HG02870 (cell line): Measurements from ENCODE around the gene FBXO5.
A peak's percentile ranks its signal among the peaks of the same experiment; 100 is the strongest.

ENCODE experiments used
- ATAC-seq: cut with Tn5 transposase; IDR thresholded peaks from one replicate; pipeline ENCODE4 v1.9.1; 2021; ENCODE audit warnings: mild to moderate bottlenecking, moderate library complexity; ENCODE audit not compliant: unreplicated experiment

The FBXO5 gene

DNA sequence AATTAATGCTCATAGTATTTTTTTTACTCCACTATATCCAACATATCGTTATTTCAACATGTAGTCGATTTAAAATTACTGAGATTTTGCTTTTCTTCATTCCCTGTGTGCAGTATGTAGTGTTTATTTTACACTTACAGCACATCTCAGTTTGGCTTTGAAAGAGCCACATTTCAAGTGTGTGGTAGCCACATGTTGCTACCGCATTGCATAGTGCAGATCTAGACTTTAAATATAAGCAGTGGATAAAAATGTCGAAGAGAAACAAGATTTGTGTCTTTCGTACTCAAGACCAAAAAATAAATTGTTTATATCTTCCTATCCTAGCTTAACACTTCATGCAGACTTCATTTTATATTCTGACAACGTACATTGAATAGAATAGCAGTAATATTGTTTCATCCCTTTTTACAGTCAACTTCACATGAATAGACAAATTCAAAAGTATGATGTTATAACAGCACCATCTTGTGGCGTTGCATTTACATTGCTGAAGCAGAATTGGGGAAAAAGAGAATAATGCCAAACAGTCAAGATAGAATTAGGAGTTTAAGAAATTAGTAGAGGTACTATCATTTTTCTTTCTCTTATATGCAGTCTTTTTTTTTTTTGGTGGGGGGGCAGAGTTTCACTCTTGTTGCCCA, 29.9 kb downstream of the FBXO5 start:
- no peak for ATAC-seq

DNA sequence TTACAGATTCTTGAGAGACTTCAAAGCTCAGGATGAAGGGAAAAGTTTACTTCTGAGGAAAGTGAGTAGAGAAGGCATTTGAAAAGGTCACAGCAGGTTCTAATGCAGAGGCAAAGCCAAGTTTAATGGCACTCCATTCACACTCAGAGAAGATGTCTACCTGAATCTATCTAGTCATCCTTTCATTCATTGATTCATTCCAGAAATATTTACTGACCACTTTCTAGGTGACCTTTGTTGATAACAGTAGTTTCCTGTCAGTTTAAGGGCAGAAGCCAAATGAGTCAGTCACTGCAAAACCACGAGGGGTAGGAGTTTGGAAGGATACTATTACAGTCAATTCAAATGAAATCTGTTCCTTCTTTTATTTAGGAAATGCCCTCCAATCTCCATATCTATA, 30.8 kb downstream of the FBXO5 start:
- ATAC-seq, result no peak

DNA sequence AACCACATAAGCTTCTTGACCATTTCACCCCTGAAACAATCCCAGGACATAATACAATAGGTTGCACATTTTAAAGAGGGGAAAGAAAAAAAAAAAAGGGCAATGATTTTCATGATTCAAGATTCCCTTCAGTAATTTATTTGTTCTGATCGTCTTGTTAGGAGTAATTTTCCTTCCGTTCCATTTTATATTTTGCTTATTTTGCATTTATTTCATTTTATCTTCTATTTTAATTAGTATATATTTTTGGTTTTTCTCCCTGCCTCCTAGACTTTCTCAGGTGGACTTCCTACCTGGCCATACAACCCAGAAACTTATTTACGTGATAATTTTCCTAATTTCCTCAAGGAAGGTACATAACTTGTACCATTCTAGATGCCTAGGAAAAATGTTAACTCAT, 32.6 kb downstream of the FBXO5 start:
- no peak for ATAC-seq

DNA sequence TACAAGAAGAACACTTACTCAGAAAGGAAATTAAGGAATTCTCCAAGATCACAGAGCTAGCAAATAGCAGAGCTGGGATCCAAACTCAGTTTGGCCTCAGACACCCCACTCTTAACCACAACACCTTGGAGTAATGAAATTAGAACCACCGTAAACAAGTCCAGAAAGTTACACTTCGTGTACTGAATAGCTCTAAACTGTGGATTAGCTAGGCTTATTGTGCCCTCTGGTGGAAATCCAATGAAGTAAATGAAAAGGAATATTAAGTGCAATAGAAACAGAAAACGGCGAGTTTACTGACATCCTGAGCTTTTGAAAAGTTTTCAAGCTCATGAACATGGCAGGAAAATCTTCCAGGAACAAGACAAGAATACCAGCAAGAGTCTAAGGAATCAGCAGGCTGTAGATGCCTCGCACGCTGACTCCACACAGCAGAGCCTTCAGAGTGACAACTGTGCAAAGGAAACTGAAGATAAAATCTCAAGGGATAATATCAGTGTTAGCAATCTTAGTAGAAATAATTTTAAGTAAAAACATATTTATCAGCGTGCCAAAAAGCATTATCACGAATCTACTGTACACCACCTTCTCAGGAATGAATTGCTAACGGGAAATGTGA, 34.6 kb downstream of the FBXO5 start:
- peak; percentile 70 for ATAC-seq

DNA sequence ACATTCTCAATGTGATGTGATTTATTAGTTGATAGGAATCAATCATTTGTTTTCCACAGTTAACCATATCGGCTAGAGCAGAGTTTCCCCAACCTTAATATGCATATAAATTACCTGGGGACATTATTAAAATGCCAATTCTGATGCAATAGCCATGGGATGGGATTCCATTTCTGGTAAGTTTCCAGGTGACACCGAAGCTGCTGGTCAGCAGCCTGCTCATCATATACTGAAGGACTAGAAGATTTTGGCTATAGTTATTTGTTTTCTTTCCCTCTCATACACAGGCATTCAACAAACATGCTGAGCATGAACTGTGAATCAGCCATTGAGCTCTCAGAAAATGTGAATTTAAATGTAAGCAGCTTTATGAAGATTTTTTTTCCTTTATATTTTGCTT, 35.8 kb downstream of the FBXO5 start:
- ATAC-seq, result no peak

DNA sequence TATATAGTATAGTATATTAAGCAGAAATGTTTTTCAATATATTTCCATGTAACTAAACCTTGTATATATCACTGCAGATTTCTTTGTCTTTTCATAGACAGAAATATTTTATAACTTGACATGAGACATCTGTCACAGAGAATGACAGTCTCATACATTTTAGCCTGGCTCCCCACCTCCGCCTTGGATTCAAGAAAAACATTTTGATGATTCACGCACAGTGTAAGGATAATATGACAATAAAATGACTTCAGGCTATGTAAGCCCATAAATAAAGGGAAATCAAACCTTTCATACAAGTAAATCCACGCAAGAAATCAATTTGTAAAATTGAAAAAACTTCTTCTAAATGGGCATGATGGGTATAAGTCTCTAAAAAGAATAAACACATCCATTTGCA, 36.4 kb downstream of the FBXO5 start:
- ATAC-seq, result no peak

DNA sequence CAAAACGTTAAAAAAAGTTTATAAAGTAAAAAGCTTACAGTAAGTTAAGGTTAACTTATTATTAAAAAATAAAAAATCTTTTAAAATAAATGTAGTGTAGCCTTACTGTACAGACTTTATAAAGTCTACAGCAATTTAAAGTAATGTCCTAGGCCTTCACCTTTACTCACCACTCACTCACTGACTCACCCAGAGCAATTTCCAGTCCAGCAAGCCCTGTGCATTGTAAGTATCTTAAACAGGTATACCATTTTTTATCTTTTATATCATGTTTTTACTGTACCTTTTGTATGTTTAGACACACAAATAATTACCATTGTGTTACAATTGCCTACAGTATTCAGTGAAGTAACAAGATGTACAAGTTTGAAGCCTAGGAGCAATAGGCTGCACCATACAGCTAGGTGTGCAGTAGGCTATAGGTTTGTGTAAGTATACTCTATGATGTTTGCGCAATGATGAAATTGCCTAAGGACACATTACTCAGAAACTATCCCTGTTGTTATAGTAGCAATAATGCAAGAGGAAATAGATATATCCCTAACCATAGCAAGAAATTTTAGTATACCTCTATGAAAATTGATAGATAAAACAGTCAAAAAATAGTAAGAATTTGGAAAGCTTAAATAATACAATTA, 39.5 kb downstream of the FBXO5 start:
- no peak for ATAC-seq

DNA sequence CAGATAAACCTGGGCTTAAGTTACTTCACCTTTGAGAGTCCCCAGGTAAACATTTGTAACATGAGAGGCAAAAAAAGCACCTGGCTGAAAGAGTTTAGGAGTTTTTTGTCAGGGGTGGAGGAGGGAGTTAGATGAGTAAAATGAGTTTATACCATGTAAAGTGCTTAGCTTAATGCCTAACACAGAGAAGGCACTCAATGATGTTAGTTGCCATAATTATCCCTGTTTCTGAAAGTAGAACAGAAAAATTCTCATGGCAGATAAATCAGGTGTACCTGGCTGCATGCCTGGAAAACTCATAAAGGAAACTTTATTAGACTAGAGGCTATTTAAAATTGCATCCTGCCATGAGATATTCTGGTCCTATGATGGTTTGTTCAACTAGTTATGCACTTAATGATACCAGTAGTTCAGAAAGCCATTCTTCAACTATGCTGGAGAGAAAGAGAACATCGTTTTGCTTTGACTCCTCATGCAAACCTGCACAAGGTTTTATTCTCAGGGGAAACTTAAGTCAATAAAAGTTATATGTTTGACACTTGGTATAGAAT, 40.4 kb downstream of the FBXO5 start:
- ATAC-seq, result no peak

DNA sequence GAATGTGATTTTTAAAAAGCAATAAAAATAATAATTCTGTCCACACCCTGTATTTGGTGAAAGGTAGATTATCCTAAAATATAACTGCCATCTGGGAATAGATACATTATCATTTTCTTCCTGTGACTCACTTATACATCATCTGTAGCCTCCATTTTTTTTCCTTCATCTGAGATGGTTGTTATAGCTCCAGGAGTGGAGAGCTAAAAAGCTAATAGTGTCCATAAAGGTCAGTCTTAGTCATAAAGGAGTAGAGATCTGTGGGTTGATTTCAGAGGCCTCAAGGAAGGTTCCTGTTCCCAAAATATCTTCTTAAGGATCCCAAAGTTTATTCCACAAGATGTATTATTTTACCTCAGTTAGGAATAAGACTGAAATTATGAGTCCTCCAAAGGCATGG, 41.1 kb downstream of the FBXO5 start:
- ATAC-seq, result no peak

DNA sequence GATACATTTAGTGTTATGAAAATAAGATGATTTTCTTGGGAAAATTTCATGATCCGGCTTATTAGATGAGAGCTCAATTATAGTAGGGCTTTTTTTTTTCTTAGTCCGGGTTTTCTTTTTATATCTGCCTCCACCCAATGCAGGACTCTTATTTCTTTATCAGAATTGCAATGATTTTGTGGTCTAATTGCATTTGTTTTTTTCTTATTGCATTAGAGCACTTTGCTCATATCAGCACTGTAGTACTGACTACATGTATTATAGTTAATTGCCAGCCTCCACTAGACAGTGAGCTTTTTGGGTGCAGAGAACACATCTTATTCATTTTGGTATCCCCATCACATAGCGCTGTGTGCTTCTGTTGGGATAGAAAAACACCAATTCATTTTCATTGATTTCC, 50.0 kb downstream of the FBXO5 start:
- no peak for ATAC-seq

DNA sequence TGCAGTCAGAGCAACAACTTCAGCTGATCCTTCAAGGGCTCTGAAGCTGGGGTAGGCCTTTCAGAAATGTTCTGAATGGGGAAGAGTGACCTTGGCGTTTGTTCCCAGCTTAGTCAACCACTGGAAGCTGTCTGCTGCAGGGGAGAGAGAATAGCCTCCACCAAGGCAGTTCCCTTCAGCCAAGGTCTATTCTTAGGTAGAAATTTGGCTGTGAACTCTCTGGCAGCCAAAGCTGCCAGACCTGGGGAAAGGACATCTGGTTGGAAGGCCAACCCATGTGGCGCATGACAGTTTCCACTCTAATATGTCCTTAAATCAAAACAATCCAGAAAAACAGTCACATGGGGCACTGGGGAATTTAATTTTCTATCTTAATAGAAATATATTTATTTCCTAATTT, 60.1 kb downstream of the FBXO5 start:
- no peak for ATAC-seq
